Measurements from ENCODE around the gene RIPOR2.

GRCh38 chr6:24888715-24889370, 46.9 kb downstream of the RIPOR2 start:
- no peak for TF ChIP-seq CTCF (IDR thresholded peaks at IDR 0.05)
- no peak for TF ChIP-seq POLR2A (IDR thresholded peaks at IDR 0.05)
